GM19035 (cell line): ENCODE data around the gene IMPG2.

Source experiments
- ATAC-seq: cut with Tn5 transposase; IDR thresholded peaks from one replicate; pipeline ENCODE4 v1.9.1; 2021; ENCODE audit not compliant: unreplicated experiment

The IMPG2 gene

DNA sequence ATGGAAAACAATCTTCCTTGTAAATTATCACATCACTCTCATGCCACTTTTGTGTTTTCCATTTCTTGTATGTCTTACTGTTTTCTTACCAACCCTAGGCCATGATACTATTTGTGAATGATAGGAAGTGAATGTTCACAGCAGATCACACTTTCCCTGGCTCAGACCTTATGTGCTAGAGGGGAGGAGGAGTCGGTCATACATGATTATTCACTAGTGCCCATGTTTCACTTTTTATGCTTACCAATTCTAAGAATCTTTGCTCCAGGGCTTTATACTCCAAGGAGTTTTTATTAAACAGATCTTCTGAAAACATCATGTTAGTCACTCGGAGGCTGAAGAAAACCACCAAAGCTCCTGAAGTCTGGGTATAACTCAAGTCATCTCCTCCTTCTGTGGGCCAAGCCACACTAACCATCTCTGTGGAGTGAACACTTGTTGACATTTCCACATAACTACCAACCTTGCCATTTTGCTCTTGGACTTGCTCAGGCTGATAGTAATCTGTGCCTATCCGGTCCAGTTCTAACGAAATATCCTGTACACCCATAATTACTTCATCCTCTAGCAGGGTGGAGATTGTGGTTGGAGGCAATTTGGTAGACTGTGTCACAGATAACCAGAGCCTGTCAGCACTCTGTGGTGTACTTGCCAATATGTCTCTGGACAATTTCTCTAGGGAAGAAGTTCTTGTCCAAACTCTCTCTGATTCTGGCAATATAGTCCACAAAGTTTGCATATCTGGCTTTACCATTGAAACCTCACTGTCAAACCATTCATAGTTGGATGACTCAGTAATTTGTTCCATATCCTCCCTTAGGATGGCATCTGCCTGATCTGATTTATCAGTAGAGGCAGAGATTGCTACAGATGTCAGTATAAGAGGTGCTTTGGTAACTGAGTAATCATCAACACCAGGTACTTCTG lies 76.8 kb downstream of the IMPG2 start:
- ATAC-seq, result no peak

- no peak for ATAC-seq
Observed at GRCh38 chr3:101240719-101241399, 79.5 kb downstream of the IMPG2 start.

GRCh38 chr3:101235048-101235447 lies 85.3 kb downstream of the IMPG2 start:
- ATAC-seq, result no peak

DNA sequence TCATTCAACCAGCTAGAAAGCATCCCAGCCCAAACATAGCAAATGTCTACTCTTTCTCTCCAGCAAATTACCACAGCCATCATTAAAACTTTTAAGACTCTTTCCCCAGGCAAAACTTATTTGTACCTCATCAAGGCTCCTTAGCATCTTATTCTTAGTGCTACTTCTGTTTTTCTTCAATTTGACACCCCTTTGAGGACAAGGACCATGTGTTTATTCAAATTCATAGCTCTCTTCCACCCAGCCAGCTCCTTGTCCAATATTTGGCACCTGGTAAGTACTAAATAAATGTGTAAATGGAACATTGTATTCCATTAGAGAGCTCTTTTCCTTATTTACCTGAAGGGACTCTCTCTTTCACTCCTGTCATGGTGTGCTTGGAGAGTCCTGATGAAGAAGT lies 89.8 kb downstream of the IMPG2 start:
- ATAC-seq, result no peak

GRCh38 chr3:101229681-101230080 lies 90.7 kb downstream of the IMPG2 start:
- no peak for ATAC-seq

GRCh38 chr3:101228441-101228840 lies 91.9 kb downstream of the IMPG2 start:
- ATAC-seq, result no peak

DNA sequence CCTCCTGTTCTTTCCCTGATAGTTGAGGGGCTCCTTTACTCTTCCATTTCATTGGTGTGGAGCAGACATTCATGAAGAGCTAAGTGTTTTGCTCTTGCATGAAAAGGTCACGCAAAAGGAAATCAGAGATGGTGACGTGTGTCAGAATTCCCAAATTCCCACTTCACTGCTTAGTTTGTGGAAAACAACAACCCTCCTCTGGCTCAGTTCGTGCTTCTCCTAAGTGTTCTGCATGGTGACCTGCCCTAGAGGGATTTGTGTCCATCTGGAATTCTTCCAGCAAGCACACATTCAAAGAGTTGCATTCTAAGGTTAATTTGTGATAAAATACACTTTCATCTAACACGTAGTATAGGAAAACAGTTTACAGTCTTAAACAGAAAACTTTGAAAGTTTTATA lies 95.6 kb downstream of the IMPG2 start:
- ATAC-seq, result no peak

DNA sequence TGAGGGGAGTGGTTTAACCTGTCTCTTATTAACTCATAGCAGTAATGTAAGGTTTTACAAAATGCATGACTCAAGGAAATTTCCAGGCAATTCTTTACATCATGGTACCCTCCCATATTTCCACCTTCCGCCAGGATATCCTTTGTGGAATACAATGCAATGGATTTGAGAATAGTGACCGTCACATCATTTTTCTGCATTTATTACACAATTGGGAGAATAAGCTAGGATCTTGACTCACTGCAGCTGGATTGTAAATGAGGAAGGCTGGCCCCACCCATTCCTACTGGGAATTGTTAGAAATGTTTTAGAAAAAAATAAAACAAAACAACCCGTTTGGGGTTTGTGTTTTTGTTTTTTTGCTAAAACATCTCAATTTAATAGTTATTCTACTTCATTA lies 97.4 kb downstream of the IMPG2 start:
- no peak for ATAC-seq

- ATAC-seq, result no peak
Observed at GRCh38 chr3:101219842-101220560, 100.4 kb downstream of the IMPG2 start.

GRCh38 chr3:101217472-101218245 lies 102.7 kb downstream of the IMPG2 start:
- ATAC-seq, result no peak

DNA sequence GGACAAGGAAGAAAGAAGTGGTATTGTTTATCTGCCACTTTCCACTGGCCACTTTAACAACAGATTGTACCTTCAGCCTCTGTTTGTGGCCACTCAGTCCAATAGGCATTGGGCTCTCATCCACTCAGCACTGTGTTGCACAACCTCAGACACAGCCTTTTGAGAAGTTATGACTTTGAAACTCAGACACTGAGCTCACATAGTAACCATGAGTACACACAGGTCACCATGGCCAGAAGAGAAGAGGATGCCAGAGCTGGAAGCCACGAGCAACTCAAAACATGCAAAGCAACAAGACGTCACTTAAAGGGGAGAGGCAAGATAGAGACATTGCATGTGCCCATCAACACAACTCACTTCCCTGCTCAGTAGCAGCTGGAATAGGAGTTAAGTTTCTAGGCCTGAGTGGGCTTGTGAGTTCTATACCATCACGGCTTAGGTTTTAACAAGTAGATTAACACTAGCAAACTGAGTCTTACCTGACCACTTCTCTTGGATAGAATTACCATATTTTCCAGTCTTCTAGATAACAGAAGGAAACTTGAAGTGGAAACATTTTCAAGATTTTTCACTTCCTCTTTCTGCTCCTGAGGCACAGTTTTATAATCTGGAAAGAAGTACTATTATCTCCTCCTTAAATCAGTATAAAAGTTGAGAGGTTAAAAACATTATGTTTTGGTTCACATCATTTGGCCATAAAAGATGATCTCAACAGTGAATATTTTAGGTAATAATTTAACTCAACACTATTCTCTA lies 103.5 kb downstream of the IMPG2 start:
- ATAC-seq, result no peak

DNA sequence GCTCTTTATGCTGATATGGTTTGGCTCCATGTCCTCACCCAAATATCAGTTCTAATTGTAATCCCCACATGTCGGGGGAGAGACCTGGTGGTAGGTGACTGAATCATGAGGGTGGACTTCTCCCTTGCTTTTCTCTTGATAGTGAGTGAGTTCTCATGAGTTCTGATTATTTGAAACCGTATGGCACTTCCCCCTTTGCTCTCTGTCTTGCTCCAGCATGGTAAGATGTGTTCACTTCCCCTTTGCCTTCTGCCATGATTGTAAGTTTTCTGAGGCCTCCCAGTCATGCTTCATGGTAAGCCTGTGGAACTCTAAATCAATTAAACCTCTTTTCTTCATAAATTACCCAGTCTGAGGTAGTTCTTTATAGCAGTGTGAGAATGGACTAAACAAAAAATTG lies 107.6 kb downstream of the IMPG2 start:
- no peak for ATAC-seq

- ATAC-seq, result no peak
Observed at GRCh38 chr3:101204246-101204645, 116.1 kb downstream of the IMPG2 start.

- no peak for ATAC-seq
Observed at GRCh38 chr3:101203411-101203810, 117.0 kb downstream of the IMPG2 start.

DNA sequence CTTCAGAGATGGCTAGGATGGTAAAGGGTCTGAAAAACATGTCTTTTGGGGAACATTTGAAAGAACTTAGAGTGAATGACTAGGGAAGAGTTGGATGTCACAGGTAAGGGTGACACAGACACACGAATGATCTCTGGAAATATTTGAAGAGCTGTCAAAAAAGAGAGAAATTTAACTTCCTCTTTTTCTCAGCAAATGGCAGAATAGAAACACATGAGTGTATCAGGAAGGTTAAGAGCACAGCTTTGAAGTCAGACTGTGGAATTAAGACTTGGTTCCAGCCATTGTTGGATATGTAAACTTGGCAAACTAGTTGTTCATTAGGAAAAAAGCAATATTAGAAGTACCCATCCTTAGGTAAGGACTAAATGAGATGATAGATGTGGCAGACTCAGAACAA lies 117.7 kb downstream of the IMPG2 start:
- no peak for ATAC-seq

- ATAC-seq, result no peak
Observed at GRCh38 chr3:101200461-101200860, 119.9 kb downstream of the IMPG2 start.

GRCh38 chr3:101195951-101196713 lies 124.2 kb downstream of the IMPG2 start:
- ATAC-seq, result no peak

DNA sequence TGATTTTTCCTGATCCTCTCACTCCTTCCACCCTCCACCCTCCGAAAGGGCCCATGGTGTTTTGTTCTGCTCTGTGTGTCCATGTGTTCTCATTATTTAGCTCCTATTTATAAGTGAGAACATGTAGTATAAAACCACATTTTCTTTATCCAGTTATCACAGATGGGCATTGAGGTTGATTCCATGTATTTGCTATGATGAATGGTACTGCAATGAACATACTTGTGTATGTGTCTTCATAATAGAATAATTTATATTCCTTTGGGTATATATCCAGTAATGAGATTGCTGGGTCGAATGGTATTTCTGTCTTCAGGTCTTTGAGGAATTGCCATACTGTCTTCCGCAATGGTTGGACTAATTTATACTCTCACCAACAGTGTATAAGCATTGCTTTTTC lies 126.0 kb downstream of the IMPG2 start:
- no peak for ATAC-seq

- no peak for ATAC-seq
Observed at GRCh38 chr3:101193957-101194356, 126.4 kb downstream of the IMPG2 start.
